Mammary epithelial cell (primary cell): Measurements from ENCODE around the gene DAND5.

ENCODE experiments used
- EZH2 ChIP-seq: IDR thresholded peaks from 2 replicates; pipeline ENCODE4 v1.6.1; 2012; ENCODE audit warnings: low read length, inconsistent platforms, borderline replicate concordance
- TF ChIP-seq, protein P1 (sequence below), 2 donors: IDR thresholded peaks in 1 of 2; conservative IDR thresholded peaks in 1 of 2; 2 replicates each; pipeline ENCODE4 v1.5.1; 2011 to 2012; ENCODE audit warnings: inconsistent platforms in 2 of 2, low read length in 2 of 2, mild to moderate bottlenecking in 2 of 2, control low read depth in 1 of 2, low read depth in 1 of 2; ENCODE audit not compliant: insufficient read depth in 1 of 2; ENCODE audit errors: extremely low read depth in 1 of 2

DNA sequence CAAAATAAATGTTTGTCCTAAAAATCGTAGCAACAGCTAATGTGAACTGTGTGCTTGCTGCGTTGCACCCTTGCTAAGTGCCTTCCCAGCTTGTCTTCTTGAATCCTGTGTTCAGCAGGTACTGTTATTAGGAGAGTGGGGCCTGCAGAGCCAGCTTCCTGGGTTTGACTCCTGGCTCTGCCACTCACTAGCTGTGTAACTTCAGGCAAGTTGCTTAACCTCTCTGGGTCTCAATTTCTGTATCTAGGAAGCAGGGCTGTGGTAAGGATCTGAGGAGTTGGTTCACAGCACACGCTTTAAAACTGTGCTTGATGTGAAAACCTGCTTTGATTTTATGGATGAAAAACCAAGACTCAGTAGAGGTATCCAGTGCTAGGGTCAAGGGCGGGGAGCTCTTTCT is 35.9 kb downstream of the DAND5 start:
- no peak for TF ChIP-seq EZH2
- TF ChIP-seq, protein P1, sequence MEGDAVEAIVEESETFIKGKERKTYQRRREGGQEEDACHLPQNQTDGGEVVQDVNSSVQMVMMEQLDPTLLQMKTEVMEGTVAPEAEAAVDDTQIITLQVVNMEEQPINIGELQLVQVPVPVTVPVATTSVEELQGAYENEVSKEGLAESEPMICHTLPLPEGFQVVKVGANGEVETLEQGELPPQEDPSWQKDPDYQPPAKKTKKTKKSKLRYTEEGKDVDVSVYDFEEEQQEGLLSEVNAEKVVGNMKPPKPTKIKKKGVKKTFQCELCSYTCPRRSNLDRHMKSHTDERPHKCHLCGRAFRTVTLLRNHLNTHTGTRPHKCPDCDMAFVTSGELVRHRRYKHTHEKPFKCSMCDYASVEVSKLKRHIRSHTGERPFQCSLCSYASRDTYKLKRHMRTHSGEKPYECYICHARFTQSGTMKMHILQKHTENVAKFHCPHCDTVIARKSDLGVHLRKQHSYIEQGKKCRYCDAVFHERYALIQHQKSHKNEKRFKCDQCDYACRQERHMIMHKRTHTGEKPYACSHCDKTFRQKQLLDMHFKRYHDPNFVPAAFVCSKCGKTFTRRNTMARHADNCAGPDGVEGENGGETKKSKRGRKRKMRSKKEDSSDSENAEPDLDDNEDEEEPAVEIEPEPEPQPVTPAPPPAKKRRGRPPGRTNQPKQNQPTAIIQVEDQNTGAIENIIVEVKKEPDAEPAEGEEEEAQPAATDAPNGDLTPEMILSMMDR (conservative IDR thresholded peaks at IDR 0.05 in 1 of 2, IDR thresholded peaks at IDR 0.05 in 1 of 2; ENCODE audit: extremely low read depth in 1 of 2, insufficient read depth in 1 of 2, low read depth in 1 of 2, low read length in 2 of 2): no peak
